CD4-positive, alpha-beta T cell treated with Interleukin-2 at 100 ng/mL for 4 hours (primary cell): ENCODE data around the gene XXYLT1.
"Not testable (repeated sequence)": the region's sequence is repeated elsewhere in the genome, so short reads cannot be mapped to it uniquely, and the experiment has no call there.

Experiments used
- DNase-seq: peaks from one replicate; pipeline ENCODE4 v3.0.0-alpha.2; 2020; ENCODE audit warnings: low spot score

Gene XXYLT1

GRCh38 chr3:195096484-195097330 is 174.3 kb downstream of the XXYLT1 start:
- no peak for DNase-seq

GRCh38 chr3:195096053-195096452 is 174.9 kb downstream of the XXYLT1 start:
- DNase-seq, result no peak

- DNase-seq, result no peak
Observed at GRCh38 chr3:195095704-195096036, 175.3 kb downstream of the XXYLT1 start.

GRCh38 chr3:195095035-195095703 is 175.8 kb downstream of the XXYLT1 start:
- DNase-seq, result no peak

GRCh38 chr3:195094191-195094921 is 176.6 kb downstream of the XXYLT1 start:
- DNase-seq, result no peak

- DNase-seq, result no peak
Observed at GRCh38 chr3:195093731-195094130, 177.2 kb downstream of the XXYLT1 start.

- DNase-seq, result not testable (repeated sequence)
Observed at GRCh38 chr3:195087840-195088601, 182.9 kb downstream of the XXYLT1 start.

- no peak for DNase-seq
Observed at GRCh38 chr3:195087328-195087727, 183.6 kb downstream of the XXYLT1 start.

- DNase-seq, result no peak
Observed at GRCh38 chr3:195086885-195087284, 184.1 kb downstream of the XXYLT1 start.

- DNase-seq, result no peak
Observed at GRCh38 chr3:195086341-195086740, 184.6 kb downstream of the XXYLT1 start.

GRCh38 chr3:195085356-195086130 is 185.4 kb downstream of the XXYLT1 start:
- no peak for DNase-seq

GRCh38 chr3:195084746-195085145 is 186.2 kb downstream of the XXYLT1 start:
- no peak for DNase-seq

GRCh38 chr3:195083659-195084058 is 187.3 kb downstream of the XXYLT1 start:
- DNase-seq, result no peak

GRCh38 chr3:195082811-195083210 is 188.1 kb downstream of the XXYLT1 start:
- DNase-seq, result no peak

- no peak for DNase-seq
Observed at GRCh38 chr3:195081242-195081963, 189.6 kb downstream of the XXYLT1 start.

GRCh38 chr3:195080571-195081151 is 190.3 kb downstream of the XXYLT1 start:
- DNase-seq, result no peak

- DNase-seq, result no peak
Observed at GRCh38 chr3:195080125-195080524, 190.8 kb downstream of the XXYLT1 start.

GRCh38 chr3:195079636-195080035 is 191.3 kb downstream of the XXYLT1 start:
- DNase-seq, result no peak

GRCh38 chr3:195078891-195079440 is 192.0 kb downstream of the XXYLT1 start:
- DNase-seq, result no peak
